Endothelial cell of umbilical vein (primary cell): Measurements from ENCODE around the gene FBXW10B. TPM values are rescaled to one million over a fixed set of nuclear protein-coding genes. Genes with fewer than 3 reads are reported as not detected.
"Not testable (repeated sequence)": the region's sequence is repeated elsewhere in the genome, so short reads cannot be mapped to it uniquely, and the experiment has no call there.

Experiments used
- BruUV-seq: library from RNA; stranded (reverse); fragments of 400-500 nt; replicated peaks from 2 replicates; lab custom pipeline; 2021; lab: Mats Ljungman, UMichigan
- CTCF ChIA-PET: fragments of 300-600, 350-600 bp; sonication (Branson Sonifier 250); formaldehyde crosslinking; loops from one replicate; lab custom pipeline; 2021; ENCODE audit warnings: antibody characterized with exemption, inconsistent platforms; lab: Charles Lee
- POLR2A ChIA-PET: fragments of 300-600, 350-600 bp; sonication (Branson Sonifier 250); formaldehyde crosslinking; loops from one replicate; lab custom pipeline; 2021; ENCODE audit warnings: antibody characterized with exemption, inconsistent platforms; lab: Charles Lee
- DNase-seq: peaks from one replicate; pipeline ENCODE4 v3.0.0-alpha.2; 2011; ENCODE audit warnings: low read depth, low spot score
- FAIRE-seq: peaks from 2 replicates; lab custom pipeline; 2011; peaks lifted over from hg19 to GRCh38; lab: Jason Lieb, UNC
- H2AFZ ChIP-seq: 2 replicates; pipeline ENCODE4 v1.6.0; 2012; ENCODE audit warnings: low read depth, low read length, control low read depth, inconsistent platforms
- H3K27ac ChIP-seq: 2 replicates; pipeline ENCODE4 v1.5.1; 2011; ENCODE audit warnings: low read depth, mild to moderate bottlenecking, control low read depth, low read length, moderate library complexity; ENCODE audit not compliant: insufficient read depth
- H3K27me3 ChIP-seq, 2 experiments: 2 replicates each; pipeline versions ENCODE4 v1.6.0 to v1.6.1; 2011; ENCODE audit warnings: low read length in 2 of 2, mixed read lengths in 1 of 2; ENCODE audit not compliant: control insufficient read depth in 2 of 2, insufficient read depth in 2 of 2
- H3K36me3 ChIP-seq, 2 experiments: 2 replicates in 1 of 2; 3 replicates in 1 of 2; pipeline ENCODE4 v1.5.1; 2011; ENCODE audit warnings: low read length in 2 of 2, mild to moderate bottlenecking in 1 of 2, moderate library complexity in 1 of 2; ENCODE audit not compliant: control insufficient read depth in 2 of 2, insufficient read depth in 2 of 2; ENCODE audit errors: extremely low read depth in 1 of 2
- H3K4me1 ChIP-seq: 3 replicates; pipeline ENCODE4 v1.5.1; 2011; ENCODE audit warnings: mild to moderate bottlenecking, low read length; ENCODE audit not compliant: control insufficient read depth, insufficient read depth; ENCODE audit errors: extremely low read depth
- H3K4me2 ChIP-seq: 2 replicates; pipeline ENCODE4 v1.6.1; 2011; ENCODE audit warnings: low read length, control low read depth, mixed read lengths; ENCODE audit not compliant: insufficient read depth
- H3K4me3 ChIP-seq, 3 experiments: fragments of 200-600 bp in 1 of 3; sonication (generic), shearing (Covaris generic) in 1 of 3; replicated peaks in 1 of 3; 2 replicates each; pipeline ENCODE4 v1.5.1; 2011 to 2016; ENCODE audit warnings: control low read depth in 3 of 3, low read length in 3 of 3, mild to moderate bottlenecking in 2 of 3, inconsistent platforms in 1 of 3, low read depth in 1 of 3, moderate library complexity in 1 of 3; ENCODE audit not compliant: insufficient read depth in 1 of 3
- H3K79me2 ChIP-seq: 2 replicates; pipeline ENCODE4 v1.6.0; 2012; ENCODE audit warnings: low read length, inconsistent platforms; ENCODE audit not compliant: control insufficient read depth, insufficient read depth
- H3K9ac ChIP-seq: replicated peaks from 2 replicates; pipeline ENCODE3; 2011; ENCODE audit warnings: low read length, control low read depth; ENCODE audit not compliant: insufficient read depth; ENCODE audit errors: extremely low read depth
- H3K9me1 ChIP-seq: replicated peaks from 3 replicates; pipeline ENCODE4 v1.6.0; 2011; ENCODE audit warnings: mild to moderate bottlenecking, low read length; ENCODE audit not compliant: control insufficient read depth, insufficient read depth; ENCODE audit errors: extremely low read depth
- H3K9me3 ChIP-seq: replicated peaks from 2 replicates; pipeline ENCODE4 v1.5.1; 2012; ENCODE audit warnings: low read length, inconsistent platforms; ENCODE audit not compliant: control insufficient read depth, insufficient read depth
- H4K20me1 ChIP-seq: replicated peaks from 2 replicates; pipeline ENCODE3; 2011; ENCODE audit warnings: mild to moderate bottlenecking, low read length; ENCODE audit not compliant: control insufficient read depth, insufficient read depth; ENCODE audit errors: extremely low read depth
- dilution Hi-C: fragments of 300-500 bp; cut with MboI; formaldehyde crosslinking; loops from one replicate; pipeline ENCODE4 v1.15.0; 2019; ENCODE audit warnings: low sequenced_read_pairs; ENCODE audit not compliant: extremely low pct_ligation_motif_present
- intact Hi-C: fragments of 100-400 bp; cut with micrococcal nuclease; formaldehyde crosslinking; loops from one replicate; pipeline ENCODE4 v1.10.0; 2022
- polyA plus RNA-seq, 4 experiments: library from polyadenylated mRNA; depleted of rRNA in 3 of 4; stranded (reverse) in 3 of 4; unstranded in 1 of 4; fragments of >200 nt; gene quantifications; 2 replicates each; pipeline versions ENCODE4 v1.2.1 to v1.2.3, GENCODE V29; 2011 to 2012; ENCODE audit warnings: missing spikeins in 1 of 4
- total RNA-seq: library from RNA; stranded (reverse); gene quantifications from 2 replicates; pipeline ENCODE4 v1.2.3, GENCODE V29; 2021

The FBXW10B gene
- total and polyA plus RNA-seq, 2 donors (not counting 3 experiments of a cell fraction or from before 2014, with no cell fraction given): 1.3 to 2.5 TPM

DNA sequence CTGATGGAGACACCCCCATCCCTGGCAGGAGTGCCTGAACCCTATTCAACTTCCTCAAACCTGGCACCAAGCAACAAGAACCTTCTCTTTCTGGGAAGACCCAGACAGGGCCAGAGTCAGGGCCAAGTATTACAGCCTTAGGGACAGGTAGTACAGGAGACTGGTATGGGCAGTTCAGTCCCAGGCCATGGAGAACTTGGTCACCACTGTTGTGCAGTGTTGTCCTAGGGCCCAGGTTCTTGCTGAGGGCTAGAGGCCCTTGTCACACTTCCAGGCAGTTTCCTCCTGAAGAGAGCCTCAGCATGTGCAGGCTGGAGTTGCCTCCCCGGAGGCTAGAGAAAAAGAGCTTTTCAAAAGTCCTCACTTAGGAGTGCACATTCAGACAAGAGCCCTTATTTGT is 28.7 kb downstream of the FBXW10B start:
- H4K20me1 ChIP-seq, POLR2A ChIA-PET, BruUV-seq, H3K27ac ChIP-seq, H3K4me2 ChIP-seq, H3K9ac ChIP-seq, H3K36me3 ChIP-seq, DNase-seq, CTCF ChIA-PET, intact Hi-C loops, H2AFZ ChIP-seq, H3K4me1 ChIP-seq, H3K4me3 ChIP-seq, FAIRE-seq, H3K9me1 ChIP-seq, dilution Hi-C loops, H3K27me3 ChIP-seq, H3K79me2 ChIP-seq, H3K9me3 ChIP-seq: not testable (repeated sequence)

DNA sequence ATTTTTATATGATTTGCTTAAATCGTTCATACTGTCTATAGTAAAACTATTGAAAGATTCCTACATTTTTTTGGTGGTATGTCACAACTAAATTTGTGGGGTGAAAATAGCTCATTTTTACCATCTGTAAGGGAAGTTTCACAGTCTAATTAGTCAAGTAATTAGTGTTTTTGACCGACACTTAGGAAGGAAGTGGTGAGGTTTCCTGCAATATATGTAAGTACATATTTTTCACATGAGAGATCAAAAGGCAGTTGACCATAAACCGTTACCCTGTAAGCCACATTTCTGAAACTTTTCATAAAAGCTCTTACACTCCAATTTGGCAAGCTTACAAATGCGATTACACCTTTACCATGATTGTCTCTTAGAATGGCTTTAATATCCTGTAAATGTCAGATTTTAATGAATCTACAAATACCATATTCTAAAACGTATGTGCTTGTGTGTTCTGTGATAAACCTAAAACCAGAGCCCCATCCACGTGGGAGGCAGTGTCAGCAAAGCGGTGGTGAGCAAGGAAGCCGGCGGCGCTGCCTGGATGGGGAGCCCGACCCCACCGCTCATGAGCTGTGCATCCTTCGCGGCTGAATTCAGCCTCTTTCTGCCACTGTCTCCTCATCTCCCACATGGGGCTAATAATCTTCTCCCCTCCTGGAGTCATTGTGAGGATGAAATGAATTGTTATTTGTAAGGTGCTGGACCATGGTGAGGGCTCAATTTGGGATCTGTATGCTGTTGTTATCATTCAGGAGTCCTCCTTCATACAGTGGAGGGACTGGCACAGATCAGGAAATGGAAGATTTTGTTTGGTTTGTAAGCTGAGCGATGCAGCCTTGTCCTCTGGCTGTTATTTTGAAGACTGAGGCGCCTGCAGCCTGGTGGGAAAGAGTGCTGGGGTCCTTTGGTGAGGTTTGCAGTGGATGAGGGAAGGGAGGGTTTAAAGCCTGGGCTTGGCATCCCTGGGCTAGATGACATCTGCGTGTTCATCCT is 29.7 kb downstream of the FBXW10B start:
- TSS peak; percentile 42 for BruUV-seq
- H3K9ac ChIP-seq, POLR2A ChIA-PET, CTCF ChIA-PET, H3K27me3 ChIP-seq, H3K36me3 ChIP-seq, H4K20me1 ChIP-seq, H3K27ac ChIP-seq, H3K9me3 ChIP-seq, intact Hi-C loops, H3K4me2 ChIP-seq, H3K9me1 ChIP-seq, H3K79me2 ChIP-seq, dilution Hi-C loops, H3K4me1 ChIP-seq, H3K4me3 ChIP-seq: not testable (repeated sequence)
- DNase-seq: peak; percentile 21
- FAIRE-seq: peak; percentile 84
- H2AFZ ChIP-seq: peak overlapping the region; percentile 51

DNA sequence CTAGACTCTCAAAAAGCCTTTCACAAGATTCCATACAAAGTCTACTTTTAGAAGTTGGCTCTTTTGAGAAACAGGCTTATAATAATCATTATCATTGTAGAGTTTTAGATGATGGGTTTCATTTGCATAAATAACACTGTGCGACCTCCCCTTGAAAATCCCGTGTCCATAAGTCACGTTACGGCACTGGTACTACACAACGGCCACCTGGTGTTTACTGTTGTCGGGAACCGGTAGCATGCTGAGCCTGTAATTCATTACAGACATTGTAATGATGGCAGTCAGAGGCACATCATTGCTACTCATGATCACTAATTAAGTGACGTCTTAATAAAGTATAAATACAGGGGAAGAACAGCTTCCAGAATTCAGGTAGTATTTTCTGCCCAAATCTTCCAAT is 31.5 kb downstream of the FBXW10B start:
- POLR2A ChIA-PET, intact Hi-C loops, H3K79me2 ChIP-seq, H3K9me3 ChIP-seq, dilution Hi-C loops, CTCF ChIA-PET, H4K20me1 ChIP-seq, FAIRE-seq, H3K4me2 ChIP-seq, BruUV-seq, H3K27ac ChIP-seq, H3K36me3 ChIP-seq, H3K9ac ChIP-seq, DNase-seq, H3K27me3 ChIP-seq, H3K4me1 ChIP-seq, H3K9me1 ChIP-seq, H3K4me3 ChIP-seq, H2AFZ ChIP-seq: not testable (repeated sequence)

DNA sequence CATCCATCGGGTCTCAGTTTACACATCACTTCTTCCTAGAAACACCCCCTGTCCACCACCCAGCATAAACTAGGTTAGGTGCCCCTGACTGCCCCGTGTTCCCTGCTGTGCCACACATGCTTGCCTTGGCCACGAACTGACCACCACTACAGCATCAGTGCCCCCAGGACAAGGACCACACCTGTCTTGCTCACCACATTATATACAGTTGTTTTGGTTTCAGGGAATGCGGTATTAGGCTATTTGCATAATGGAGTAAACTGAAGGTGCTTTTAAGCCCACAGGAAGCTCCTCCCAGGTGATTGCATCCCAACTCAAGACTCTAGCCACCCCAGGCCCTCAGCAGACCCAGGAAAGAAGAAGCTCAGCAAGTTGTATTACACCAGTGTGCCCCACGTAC is 36.2 kb downstream of the FBXW10B start:
- H3K9me3 ChIP-seq, POLR2A ChIA-PET, DNase-seq, H3K79me2 ChIP-seq, FAIRE-seq, dilution Hi-C loops, H3K27me3 ChIP-seq, intact Hi-C loops, BruUV-seq, H3K4me3 ChIP-seq, H3K4me1 ChIP-seq, H3K27ac ChIP-seq, H3K4me2 ChIP-seq, CTCF ChIA-PET, H3K9ac ChIP-seq, H2AFZ ChIP-seq, H4K20me1 ChIP-seq, H3K36me3 ChIP-seq, H3K9me1 ChIP-seq: not testable (repeated sequence)
